ENCODE measurements around the gene KISS1R. TPM values are rescaled to one million over a fixed set of nuclear protein-coding genes. Genes with fewer than 3 reads are reported as not detected.

The KISS1R gene
- total and polyA plus RNA-seq, 4 donors = not detected

DNA sequence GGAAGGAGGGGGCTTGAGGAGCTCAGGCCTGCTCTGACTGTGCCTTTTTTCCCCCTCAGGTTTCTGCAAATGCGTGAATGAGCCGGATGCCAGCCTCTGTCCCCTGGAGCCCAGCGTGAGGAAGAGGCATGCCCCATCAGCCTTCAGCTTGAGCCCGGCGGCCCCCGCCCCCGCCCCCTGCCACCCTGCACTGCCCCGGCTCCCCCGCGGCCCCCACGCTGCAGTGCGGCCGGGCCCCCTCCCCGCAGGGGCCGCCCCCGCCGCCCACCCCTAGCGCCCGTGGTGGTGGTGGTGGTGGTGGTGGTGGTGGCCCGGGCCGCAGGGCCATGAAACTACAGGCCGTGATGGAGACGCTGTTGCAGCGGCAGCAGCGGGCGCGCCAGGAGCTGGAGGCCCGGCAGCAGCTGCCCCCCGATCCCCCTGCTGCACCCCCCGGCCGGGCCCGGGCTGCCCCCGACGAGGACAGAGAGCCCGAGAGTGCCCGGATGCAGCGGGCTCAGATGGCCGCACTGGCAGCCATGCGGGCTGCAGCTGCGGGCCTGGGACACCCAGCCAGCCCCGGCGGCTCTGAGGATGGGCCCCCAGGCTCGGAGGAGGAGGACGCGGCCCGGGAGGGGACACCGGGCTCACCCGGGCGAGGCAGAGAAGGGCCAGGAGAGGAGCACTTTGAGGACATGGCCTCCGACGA is 12.2 kb downstream of the KISS1R start:
- intact Hi-C loops (cut with DNase I) = loop anchor here in 1 of 2 donors (10.0 kb wide), 1 partner anchor 265 kb away; the partner anchor contains the start of gene RNF126
- Histone ChIP-seq H3K27me3 (ENCODE audit: control insufficient read depth in 1 of 2, insufficient read depth in 2 of 2, low read length in 1 of 2) (no peaks in the 10 kb centered on the region), H3K9me3 (ENCODE audit: control insufficient read depth, low read length) (no peaks in the 10 kb centered on the region), H3K27ac (ENCODE audit: low read depth in 1 of 2, low read length in 2 of 2) (no peak overlapping the region), H3K36me3 (ENCODE audit: control insufficient read depth in 1 of 2, insufficient read depth in 2 of 2, low read length in 1 of 2) (no peaks in the 10 kb centered on the region), H3K4me1 (ENCODE audit: control insufficient read depth in 1 of 2, insufficient read depth in 2 of 2, low read length in 2 of 2) (no peaks in the 10 kb centered on the region), H3K4me3 (ENCODE audit: low read length in 2 of 2) (no peak overlapping the region)
- WGBS, 2 donors = 96% methylated on average over 43 to 51 of the region's 51 CpGs
- DNase-seq (no peak), ATAC-seq (ENCODE audit: low FRiP score) (no peak)

DNA sequence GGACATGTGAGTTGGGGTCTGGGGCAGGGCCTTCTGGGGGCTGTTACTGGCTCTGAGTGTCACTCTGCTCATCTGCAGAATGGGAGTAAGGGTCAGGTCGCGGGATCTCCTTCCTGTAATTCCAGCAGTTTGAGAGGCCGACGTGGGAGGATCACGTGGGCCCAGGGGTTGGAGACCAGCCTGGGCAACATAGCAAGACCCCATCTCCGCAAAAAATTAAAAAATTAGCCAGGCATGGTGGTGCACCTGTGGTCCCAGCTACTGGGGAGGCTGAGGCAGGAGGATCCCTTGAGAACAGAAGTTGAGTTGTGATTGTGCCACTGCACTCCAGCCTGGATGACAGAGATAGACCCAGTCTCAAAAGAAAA is 12.7 kb downstream of the KISS1R start:
- intact Hi-C loops (cut with DNase I) = loop anchor here in 1 of 2 donors (10.0 kb wide), 1 partner anchor 265 kb away; the partner anchor contains the start of gene RNF126
- Histone ChIP-seq H3K4me1 (ENCODE audit: control insufficient read depth in 1 of 2, insufficient read depth in 2 of 2, low read length in 2 of 2) (peaks cover 0 to 1% of the 10 kb centered on the region in 2 donors), H3K27me3 (ENCODE audit: control insufficient read depth in 1 of 2, insufficient read depth in 2 of 2, low read length in 1 of 2) (no peaks in the 10 kb centered on the region), H3K27ac (ENCODE audit: low read depth in 1 of 2, low read length in 2 of 2) (no peak overlapping the region), H3K9me3 (ENCODE audit: control insufficient read depth, low read length) (no peaks in the 10 kb centered on the region), H3K36me3 (ENCODE audit: control insufficient read depth in 1 of 2, insufficient read depth in 2 of 2, low read length in 1 of 2) (no peaks in the 10 kb centered on the region), H3K4me3 (ENCODE audit: low read length in 2 of 2) (no peak overlapping the region)
- DNase-seq (no peak), ATAC-seq (ENCODE audit: low FRiP score) (no peak)
- 96 to 98% methylated on average over 6 of the region's 6 CpGs for WGBS, 2 donors

DNA sequence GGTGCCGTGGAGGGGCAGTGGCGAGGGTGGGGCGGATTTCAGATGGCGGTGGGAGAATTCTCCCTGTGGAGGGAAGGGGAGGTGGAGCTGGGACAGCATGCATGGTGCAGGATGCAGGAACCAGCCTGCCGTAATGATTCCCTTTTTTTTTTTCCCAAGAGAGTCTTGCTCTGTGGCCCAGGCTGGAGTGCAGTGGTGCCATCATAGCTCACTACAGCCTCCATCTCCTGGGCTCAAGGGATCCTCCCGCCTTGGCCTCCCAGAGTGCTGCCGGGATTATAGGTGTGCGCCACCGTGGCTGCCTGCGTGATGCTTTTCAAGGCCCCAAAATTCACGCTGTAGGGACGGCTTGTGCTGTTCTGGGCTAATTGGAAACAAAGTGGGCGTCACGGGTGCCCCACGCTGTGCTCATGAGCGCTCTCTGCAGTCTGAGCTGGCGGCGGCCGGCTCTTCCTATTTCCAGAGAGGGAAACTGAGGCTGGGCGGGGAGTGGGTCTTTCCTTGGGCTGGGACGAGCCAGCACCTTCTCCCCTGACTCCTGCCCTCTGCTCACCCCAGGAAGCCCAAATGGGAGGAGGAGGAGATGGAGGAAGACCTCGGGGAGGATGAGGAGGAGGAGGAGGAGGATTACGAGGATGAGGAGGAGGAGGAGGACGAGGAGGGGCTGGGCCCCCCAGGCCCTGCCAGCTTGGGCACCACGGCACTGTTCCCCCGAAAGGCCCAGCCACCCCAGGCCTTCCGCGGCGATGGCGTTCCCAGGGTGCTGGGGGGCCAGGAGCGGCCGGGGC is 14.9 kb downstream of the KISS1R start:
- DNase-seq = no peak
- no peaks in the 10 kb centered on the region for H3K9me3 ChIP-seq (ENCODE audit: control insufficient read depth, low read length)
- no peaks in the 10 kb centered on the region for H3K36me3 ChIP-seq (ENCODE audit: control insufficient read depth in 1 of 2, insufficient read depth in 2 of 2, low read length in 1 of 2)
- no peak for ATAC-seq (ENCODE audit: low FRiP score)
- H3K4me1 ChIP-seq (ENCODE audit: control insufficient read depth in 1 of 2, insufficient read depth in 2 of 2, low read length in 2 of 2) = peaks cover 0 to 1% of the 10 kb centered on the region in 2 donors
- 95 to 97% methylated on average over 31 to 32 of the region's 32 CpGs for WGBS, 2 donors
- H3K4me3 ChIP-seq (ENCODE audit: low read length in 2 of 2) = no peak overlapping the region
- no peak overlapping the region for H3K27ac ChIP-seq (ENCODE audit: low read depth in 1 of 2, low read length in 2 of 2)
- intact Hi-C loops (cut with DNase I) = no loop called here
- H3K27me3 ChIP-seq (ENCODE audit: control insufficient read depth in 1 of 2, insufficient read depth in 2 of 2, low read length in 1 of 2) = no peaks in the 10 kb centered on the region

DNA sequence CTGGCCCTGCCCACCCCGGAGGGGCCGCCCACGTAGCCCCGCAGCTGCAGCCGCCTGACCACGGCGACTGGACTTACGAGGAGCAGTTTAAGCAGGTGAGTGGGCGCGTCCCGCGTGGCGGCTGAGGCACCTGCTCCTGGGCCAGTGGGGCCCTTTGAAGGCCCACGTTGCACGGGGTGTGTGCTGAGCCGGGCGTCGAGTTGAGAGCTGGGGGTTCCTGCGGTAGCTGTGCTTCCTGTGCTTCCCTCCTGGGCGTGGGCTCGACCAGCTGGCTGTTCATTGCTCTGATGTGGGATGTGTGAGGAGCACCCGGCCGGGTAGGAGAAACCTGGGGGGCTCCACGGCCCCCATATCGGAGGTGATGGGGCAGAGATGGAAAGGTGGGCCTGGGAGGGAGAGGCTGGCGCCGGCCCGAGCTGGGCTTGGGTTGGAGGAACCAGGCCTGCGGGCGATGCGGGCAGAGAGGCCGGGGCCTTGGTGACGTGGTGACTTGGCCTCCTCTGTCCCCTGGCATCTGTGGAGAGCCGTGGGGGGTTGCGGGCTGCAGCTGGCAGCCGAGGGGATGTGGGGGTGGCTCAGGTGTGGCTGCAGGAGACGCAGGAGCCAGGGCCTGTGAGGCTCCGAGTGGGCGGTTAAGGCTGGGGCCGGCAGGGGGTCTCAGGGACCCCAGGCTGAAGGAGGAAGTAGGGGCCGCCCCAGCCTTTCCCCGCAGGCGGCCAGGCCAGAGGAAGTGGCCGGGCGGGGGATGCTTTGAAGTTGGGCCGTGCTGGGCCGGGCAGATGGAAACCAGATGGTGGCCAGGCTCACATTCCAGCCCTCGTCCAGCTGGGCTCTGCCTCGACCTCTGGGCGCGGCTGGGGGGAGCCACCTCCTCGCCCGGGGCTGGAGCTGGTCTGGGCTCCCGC is 15.8 kb downstream of the KISS1R start:
- Histone ChIP-seq H3K27me3 (ENCODE audit: control insufficient read depth in 1 of 2, insufficient read depth in 2 of 2, low read length in 1 of 2) (no peaks in the 10 kb centered on the region), H3K27ac (ENCODE audit: low read depth in 1 of 2, low read length in 2 of 2) (no peak overlapping the region), H3K36me3 (ENCODE audit: control insufficient read depth in 1 of 2, insufficient read depth in 2 of 2, low read length in 1 of 2) (no peaks in the 10 kb centered on the region), H3K4me1 (ENCODE audit: control insufficient read depth in 1 of 2, insufficient read depth in 2 of 2, low read length in 2 of 2) (peaks cover 0 to 1% of the 10 kb centered on the region in 2 donors), H3K4me3 (ENCODE audit: low read length in 2 of 2) (no peak overlapping the region), H3K9me3 (ENCODE audit: control insufficient read depth, low read length) (no peaks in the 10 kb centered on the region)
- intact Hi-C loops (cut with DNase I) = no loop called here
- WGBS, 2 donors = 63 to 72% methylated on average over 50 to 54 of the region's 54 CpGs
- ATAC-seq (ENCODE audit: low FRiP score) (peak; percentile 54), DNase-seq (peak in 1 of 2 donors; percentile 86)

DNA sequence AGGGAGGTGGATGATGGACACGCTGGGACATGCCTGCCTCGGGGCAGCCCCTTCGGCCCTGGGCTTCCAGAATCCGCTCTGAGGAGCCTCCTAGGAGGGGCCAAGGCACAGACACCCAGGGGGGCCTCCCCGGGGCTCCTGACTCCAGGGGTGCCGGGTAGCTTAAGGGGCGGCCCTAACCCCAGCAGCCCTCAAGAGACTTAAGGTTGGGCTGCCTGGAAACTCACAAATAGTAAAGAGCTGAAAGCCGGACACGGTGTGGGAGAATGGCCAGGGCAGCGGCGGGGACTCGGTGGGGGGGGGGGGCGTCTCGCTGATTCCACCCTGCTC is 16.4 kb downstream of the KISS1R start:
- intact Hi-C loops (cut with DNase I) = no loop called here
- ATAC-seq (ENCODE audit: low FRiP score) = no peak
- Histone ChIP-seq H3K4me1 (ENCODE audit: control insufficient read depth in 1 of 2, insufficient read depth in 2 of 2, low read length in 2 of 2) (peaks cover 0 to 1% of the 10 kb centered on the region in 2 donors), H3K36me3 (ENCODE audit: control insufficient read depth in 1 of 2, insufficient read depth in 2 of 2, low read length in 1 of 2) (no peaks in the 10 kb centered on the region), H3K9me3 (ENCODE audit: control insufficient read depth, low read length) (no peaks in the 10 kb centered on the region), H3K4me3 (ENCODE audit: low read length in 2 of 2) (no peak overlapping the region), H3K27ac (ENCODE audit: low read depth in 1 of 2, low read length in 2 of 2) (no peak overlapping the region), H3K27me3 (ENCODE audit: control insufficient read depth in 1 of 2, insufficient read depth in 2 of 2, low read length in 1 of 2) (no peaks in the 10 kb centered on the region)
- 45 to 71% methylated on average over 13 to 14 of the region's 14 CpGs for WGBS, 2 donors
- DNase-seq = no peak

DNA sequence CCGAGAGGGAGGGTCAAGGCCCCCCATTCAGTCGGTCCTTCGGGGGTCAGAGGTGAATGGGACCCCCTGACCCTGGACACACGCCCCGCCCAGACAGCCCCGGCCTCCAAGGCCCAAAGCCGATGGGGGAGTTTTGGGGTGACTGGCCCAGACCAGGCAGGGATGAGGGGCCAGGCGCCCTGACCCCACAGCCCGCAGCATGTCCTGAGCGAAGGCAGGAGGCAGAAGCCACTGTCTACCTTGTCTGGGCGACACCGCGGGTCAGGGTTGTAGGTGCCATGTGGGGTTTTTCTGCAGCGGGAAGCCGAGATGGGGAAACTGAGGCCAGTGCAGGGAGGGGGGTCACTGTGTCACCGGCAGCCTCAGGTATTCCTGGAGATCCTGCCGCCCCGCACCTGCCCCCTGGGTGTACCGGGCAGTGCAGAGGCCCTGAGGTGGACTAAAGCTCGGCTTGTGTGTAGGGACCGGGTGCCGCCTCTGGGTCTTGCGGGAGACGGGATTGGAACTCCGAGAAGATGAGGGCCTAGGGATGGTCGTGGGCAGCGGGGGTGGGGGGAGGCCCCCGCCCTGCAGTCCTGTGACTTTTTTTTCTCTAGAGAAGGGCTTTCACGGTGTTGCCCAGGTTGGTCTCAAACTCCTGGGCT is 17.2 kb downstream of the KISS1R start:
- intact Hi-C loops (cut with DNase I) = no loop called here
- H3K4me3 ChIP-seq (ENCODE audit: low read length in 2 of 2) = no peak overlapping the region
- no peaks in the 10 kb centered on the region for H3K27me3 ChIP-seq (ENCODE audit: control insufficient read depth in 1 of 2, insufficient read depth in 2 of 2, low read length in 1 of 2)
- no peak for DNase-seq
- WGBS, 2 donors = 69 to 72% methylated on average over 29 of the region's 29 CpGs
- H3K27ac ChIP-seq (ENCODE audit: low read depth in 1 of 2, low read length in 2 of 2) = peak overlapping the region in 1 of 2 donors; percentile 32
- H3K36me3 ChIP-seq (ENCODE audit: control insufficient read depth in 1 of 2, insufficient read depth in 2 of 2, low read length in 1 of 2) = no peaks in the 10 kb centered on the region
- ATAC-seq (ENCODE audit: low FRiP score) = no peak
- no peaks in the 10 kb centered on the region for H3K9me3 ChIP-seq (ENCODE audit: control insufficient read depth, low read length)
- H3K4me1 ChIP-seq (ENCODE audit: control insufficient read depth in 1 of 2, insufficient read depth in 2 of 2, low read length in 2 of 2) = peaks cover 0 to 1% of the 10 kb centered on the region in 2 donors

DNA sequence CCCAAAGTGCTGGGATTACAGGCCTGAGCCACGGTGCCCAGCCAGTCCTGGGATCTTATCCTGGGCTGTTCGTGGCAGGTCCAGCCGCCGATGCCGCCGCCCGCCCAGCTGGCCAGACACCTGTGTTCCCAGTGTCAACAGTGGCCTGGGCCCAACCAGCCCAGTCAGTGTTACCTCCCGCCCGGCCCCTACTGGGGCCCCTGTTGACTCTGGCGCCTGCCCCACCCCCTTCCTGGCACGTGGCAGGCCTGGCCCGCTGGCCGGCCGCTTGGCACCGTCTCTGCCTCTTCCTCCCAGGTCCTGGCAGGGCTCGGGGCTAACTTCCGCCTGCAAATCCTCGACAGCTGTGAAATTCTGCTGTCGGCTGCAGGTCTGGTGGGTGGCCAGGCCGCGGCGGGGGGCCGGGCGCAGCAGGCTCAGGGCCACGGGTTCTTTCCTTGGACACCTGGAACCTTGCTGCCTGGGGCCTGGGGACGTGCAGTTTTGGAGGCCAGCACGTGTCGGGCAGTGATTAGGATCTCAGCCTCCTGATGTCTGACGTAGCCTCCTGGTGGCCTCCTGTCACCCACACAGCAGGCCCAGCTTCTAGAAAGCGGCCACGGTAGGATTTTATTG is 17.8 kb downstream of the KISS1R start:
- no peaks in the 10 kb centered on the region for H3K36me3 ChIP-seq (ENCODE audit: control insufficient read depth in 1 of 2, insufficient read depth in 2 of 2, low read length in 1 of 2)
- H3K27ac ChIP-seq (ENCODE audit: low read depth in 1 of 2, low read length in 2 of 2) = peak overlapping the region in 1 of 2 donors; percentile 32
- WGBS, 2 donors = 2% methylated on average over 31 of the region's 31 CpGs
- intact Hi-C loops (cut with DNase I) = no loop called here
- H3K27me3 ChIP-seq (ENCODE audit: control insufficient read depth in 1 of 2, insufficient read depth in 2 of 2, low read length in 1 of 2) = no peaks in the 10 kb centered on the region
- ATAC-seq (ENCODE audit: low FRiP score) (peak; percentile 85), DNase-seq (peak; percentile 93 to 94)
- no peaks in the 10 kb centered on the region for H3K9me3 ChIP-seq (ENCODE audit: control insufficient read depth, low read length)
- no peak overlapping the region for H3K4me3 ChIP-seq (ENCODE audit: low read length in 2 of 2)
- H3K4me1 ChIP-seq (ENCODE audit: control insufficient read depth in 1 of 2, insufficient read depth in 2 of 2, low read length in 2 of 2) = peaks cover 0 to 1% of the 10 kb centered on the region in 2 donors

DNA sequence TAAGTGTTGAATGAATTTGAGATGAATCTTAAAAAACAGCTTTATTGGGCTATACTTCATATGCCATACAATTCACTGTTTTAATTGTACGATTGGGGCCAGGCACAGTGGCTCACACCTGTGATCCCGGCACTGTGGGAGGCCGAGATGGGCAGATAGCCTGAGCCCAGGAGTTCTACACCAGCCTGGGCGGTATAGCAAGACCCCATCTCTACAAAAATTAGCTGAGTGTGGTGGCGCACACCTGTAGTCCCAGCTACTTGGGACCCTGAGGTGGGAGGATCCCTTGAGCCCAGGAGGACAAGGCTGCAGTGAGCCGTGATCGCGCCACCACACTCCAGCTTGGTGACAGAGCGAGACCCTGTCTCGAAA is 19.0 kb downstream of the KISS1R start:
- intact Hi-C loops (cut with DNase I) = no loop called here
- Histone ChIP-seq H3K4me3 (ENCODE audit: low read length in 2 of 2) (no peak overlapping the region), H3K27me3 (ENCODE audit: control insufficient read depth in 1 of 2, insufficient read depth in 2 of 2, low read length in 1 of 2) (no peaks in the 10 kb centered on the region), H3K36me3 (ENCODE audit: control insufficient read depth in 1 of 2, insufficient read depth in 2 of 2, low read length in 1 of 2) (no peaks in the 10 kb centered on the region), H3K4me1 (ENCODE audit: control insufficient read depth in 1 of 2, insufficient read depth in 2 of 2, low read length in 2 of 2) (peaks cover 0 to 1% of the 10 kb centered on the region in 2 donors), H3K27ac (ENCODE audit: low read depth in 1 of 2, low read length in 2 of 2) (no peak overlapping the region), H3K9me3 (ENCODE audit: control insufficient read depth, low read length) (no peaks in the 10 kb centered on the region)
- ATAC-seq (ENCODE audit: low FRiP score) (no peak), DNase-seq (no peak)
- 98 to 99% methylated on average over 10 of the region's 10 CpGs for WGBS, 2 donors

All from aorta (tissue), 5 donors.